NOMO-1 treated with dmso at 0.1 percent for 144 hours (cell line): ENCODE measurements around the gene PPP1R37.
"Not testable (repeated sequence)": the region's sequence is repeated elsewhere in the genome, so short reads cannot be mapped to it uniquely, and the experiment has no call there.

ENCODE experiments used
- DNase-seq: peaks from one replicate; lab custom pipeline; 2025; ENCODE audit not compliant: unreplicated experiment; lab: John Stamatoyannopoulos, UW

Gene PPP1R37

DNA sequence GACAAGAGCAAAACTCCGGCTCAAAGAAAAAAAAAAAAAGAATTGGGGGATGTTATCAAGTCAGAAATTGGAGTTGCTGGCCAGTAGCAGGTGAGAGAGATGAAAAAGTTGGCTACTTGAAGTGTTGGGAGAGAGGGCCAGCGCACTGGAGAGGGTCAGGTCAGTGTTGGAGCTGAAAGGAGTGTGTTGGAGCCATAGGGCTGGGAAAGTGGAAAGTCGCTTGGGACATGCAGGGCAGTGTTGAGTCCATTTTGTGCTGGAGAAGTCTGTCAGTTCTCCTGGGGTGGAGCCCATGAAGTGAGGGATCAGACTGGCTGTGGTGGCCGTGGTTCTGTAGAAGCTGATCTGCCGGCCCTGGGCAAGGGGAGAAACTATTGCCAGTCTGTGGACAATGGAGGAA, 1.7 kb downstream of the PPP1R37 start:
- no peak for DNase-seq

DNA sequence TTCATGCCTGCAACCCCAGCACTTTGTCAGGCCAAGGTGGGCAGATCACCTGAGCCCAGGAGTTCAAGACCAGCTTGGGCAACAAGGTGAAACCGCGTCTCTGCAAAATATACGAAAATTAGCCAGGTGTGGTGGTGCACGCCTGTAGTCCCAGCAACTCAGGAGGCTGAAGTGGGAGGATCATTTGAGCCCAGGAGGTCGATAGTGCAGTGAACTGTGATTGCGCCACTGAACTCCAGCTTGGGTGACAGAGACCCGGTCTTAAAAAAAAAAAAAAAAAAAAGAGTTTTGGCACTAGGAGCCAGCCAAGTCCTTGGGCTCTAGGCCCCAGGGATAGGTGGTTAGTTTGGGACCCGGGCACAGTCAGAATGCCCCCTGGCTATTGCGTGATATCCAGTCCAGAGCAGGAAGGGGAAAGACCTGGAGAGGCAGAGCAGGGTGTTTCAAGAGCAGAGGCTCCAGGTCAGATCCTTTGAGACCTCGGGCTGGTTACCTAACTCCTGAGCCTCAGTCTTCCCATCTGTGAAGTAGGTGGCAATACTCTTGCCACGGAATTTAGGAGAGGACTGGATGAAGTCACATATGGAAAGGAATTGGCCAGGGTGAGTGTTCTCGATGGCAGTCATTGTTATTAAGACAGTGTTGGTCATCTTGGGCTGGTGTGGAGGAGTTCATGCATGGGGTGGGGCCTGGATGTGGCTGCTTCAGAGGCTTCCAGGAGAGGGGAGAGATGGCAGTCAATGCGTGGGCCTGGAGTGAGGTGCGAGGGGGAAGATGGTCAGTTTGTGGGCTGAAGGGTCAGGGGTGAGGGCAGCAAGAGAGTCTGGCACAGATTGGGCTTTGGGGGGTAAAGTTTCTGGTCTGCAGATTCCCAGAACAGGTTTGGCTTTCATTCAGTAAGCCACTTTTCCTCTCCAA, 2.8 kb downstream of the PPP1R37 start:
- DNase-seq = no peak

DNA sequence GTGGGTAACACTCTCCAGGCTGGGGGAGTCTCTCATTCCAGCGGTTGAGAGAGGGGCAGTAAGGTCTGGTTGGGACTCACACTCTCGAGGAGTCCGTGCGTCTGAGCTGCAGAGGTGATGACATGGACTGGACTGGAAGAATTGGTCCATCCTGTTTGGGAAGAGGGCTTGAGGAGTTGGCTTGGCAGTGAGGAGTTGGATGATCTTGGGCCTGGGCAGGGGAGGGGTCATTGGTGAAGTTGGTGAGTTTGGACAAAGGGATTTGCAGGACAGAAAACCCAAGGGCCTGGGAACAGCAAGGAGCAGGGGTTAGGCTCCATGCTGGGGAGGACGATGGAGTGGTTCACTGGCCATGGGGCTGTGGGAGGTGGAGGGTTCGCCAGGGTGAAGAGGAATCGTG, 3.7 kb downstream of the PPP1R37 start:
- no peak for DNase-seq

DNA sequence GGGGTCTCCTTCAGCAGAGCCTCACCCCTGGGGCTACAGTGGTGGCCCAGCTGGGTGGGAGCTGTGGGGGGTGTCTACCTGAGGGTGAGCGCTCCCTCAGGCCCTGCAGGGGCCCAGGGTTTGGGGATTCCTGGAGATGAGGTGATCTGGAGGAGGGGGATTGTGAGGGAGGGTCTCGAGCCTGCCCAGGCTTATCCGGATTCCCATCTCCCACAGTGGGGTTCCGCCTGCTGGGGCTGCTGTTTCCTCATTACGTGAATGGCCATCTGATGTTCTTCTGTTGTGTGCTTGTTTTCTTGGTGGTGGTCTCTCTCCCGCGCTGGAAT, 4.4 kb downstream of the PPP1R37 start:
- no peak for DNase-seq

DNA sequence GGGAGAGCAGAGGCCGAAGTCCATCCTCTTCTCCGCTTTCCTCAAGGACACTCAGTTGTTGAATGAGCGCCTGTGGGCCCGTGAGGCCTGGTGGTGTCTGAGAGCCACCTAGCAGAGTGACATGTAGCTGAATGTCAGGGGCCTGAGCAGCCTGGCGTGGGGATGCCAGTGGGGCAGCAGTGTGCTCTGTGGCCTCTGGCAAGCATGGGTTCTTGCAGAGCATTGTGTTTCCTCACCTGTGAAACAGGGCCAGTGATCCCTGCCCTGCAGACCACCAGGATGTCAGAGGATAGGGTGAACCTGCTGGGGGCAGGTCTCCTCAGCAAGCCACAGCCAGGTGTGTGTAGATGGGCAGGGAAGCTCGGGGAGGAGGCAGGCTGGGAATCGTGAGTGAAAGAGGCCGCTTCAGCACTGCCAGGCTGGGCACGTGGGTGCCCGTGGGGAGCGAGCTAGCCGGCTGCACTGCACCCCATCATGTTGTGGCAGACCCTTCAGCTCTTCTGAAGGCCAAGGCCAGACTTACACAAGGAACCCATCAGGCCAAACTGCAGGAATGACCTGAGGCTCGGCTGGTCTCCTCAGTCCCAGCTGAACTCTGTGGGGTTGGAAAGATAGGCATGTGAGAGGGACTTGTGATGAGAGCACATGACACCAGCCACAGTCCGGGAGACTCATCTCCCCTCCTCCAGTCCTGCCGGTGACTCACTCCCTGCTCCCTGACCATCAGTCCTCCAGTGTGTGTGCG, 5.0 kb downstream of the PPP1R37 start:
- no peak for DNase-seq

DNA sequence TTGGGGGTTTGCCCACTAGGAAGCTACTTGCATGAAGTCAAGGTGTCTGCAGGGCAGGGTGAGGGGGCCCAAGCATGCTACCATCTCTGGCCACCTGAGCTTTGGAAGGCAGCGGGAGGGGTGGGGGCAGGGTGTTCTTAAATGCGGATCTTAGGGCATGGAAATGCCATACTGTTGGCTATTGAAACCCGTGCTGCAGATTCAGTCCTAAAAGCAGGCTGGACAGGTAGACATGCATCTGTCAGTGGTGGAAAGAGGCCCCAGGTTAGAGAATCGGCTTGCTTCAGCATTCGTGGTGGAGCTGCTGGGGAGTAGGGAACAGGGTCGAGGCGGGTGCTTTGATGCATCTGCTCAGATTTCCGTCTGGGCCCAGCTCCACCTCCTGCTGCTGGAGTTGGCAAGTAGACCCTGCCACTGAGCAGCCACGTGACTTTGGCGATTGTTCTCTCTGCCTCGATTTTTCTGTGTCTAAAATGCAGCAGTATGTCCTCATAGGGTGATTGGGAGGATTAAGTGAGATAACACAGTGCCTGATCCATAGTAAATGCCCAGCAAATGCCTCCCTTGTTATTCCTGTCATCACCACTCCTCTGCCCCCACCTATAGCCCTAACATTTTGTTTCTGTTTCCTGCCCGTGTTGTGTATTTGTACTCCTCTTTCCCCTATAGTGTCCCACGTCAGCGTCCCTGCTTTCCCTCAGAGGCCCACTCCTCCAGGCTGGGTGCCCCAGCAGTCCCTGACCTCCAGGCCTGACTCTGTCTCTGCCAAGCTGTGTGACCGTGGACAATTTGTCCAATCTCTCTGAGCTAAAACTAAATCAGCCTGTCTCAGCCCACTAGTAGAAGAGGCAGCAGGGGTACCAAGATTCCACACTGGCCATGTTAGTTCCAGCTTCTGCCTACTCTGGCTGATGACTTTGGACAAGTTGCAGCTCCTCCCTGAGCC, 5.8 kb downstream of the PPP1R37 start:
- no peak for DNase-seq

DNA sequence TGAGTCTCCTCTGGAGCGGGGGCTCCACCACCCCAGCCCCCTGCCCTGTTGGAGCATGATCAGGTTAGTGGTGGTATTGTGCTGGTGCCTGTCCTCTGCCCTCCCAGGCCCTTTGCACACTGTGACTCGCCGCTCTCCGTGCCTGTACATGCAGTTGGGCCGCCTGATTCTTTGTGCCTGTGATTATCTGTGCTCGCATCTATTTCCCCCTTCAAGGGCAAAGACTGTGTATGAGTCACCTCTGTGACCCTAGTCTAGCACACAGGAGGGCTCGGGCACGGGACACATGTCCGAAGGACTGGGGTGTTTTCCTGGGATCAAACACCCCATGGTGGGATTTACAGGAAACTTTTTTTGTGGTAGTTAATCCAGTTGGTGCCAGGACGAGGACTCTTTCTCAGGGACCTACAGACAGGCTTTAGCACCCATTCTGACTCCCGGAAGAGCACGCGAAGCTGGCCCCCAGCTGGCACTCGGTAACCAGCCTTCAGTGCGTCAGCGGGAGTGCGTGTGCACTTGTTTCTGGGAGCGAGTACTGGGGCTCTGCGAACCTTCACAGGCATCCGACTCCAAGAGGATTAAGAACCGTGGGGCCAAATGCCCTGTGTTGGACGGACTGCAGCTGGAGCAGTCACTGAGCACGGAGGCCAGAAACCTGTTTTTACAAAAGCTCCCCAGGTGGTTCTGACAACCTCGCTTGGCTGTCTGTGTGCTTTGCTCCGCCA, 6.7 kb downstream of the PPP1R37 start:
- DNase-seq = no peak

DNA sequence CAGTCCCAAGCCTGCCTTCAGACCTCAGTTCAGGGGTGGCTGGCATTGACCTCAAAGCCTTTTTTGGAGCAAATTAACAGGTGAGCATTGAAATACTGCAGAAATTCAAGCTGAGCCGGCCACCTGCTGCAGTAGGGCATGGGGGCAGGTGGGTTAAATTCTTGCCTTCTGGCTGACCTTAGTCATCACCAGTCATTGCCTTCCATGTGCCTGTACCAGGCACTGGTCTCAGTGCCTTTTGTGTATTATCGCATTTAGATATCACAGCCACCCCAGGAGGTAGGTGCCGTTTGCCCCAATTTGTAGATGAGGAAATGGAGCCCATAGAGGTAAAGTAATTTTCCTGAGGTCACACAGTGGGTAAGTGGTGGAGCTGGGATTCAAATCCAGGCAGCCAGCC, 7.2 kb downstream of the PPP1R37 start:
- no peak for DNase-seq

DNA sequence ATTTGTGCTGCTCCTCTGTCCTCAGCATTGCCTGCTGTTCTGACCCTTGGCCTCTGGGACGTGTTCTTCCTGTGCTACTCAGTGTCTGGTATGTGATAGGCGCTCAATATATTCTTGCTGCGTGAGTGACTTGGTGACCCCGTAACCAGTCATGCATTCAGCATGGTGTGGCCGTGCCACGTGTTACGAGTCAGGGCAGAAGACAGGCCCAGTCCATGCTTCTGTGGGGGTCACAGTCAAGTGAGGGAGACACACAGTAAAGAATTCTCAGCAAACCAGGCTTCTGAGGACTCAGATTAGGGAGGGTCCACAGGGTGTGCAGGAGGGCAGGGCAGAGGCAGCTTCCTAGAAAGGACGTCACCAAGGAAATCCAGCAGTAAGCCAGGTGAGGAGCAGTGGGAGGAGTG, 7.9 kb downstream of the PPP1R37 start:
- no peak for DNase-seq

DNA sequence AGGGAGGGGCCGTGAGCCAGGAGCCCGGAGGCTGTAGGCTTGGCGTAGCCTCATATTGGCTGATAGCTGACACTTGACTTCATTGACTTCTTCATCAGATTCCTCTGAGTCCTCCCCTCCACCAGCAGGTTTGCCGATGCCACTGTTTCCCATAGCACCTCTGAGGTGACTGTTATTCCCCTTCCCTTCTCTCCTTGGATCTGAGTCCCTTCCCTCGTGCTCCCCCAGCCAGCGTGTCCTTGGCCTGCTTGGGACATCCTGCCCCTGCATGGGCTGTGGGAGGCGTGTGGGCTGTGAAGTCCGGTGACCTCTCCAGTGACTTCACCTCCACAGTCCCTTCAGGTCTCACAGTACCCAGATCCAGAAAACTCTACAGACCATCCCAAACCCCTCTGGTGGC, 8.8 kb downstream of the PPP1R37 start:
- DNase-seq = no peak

DNA sequence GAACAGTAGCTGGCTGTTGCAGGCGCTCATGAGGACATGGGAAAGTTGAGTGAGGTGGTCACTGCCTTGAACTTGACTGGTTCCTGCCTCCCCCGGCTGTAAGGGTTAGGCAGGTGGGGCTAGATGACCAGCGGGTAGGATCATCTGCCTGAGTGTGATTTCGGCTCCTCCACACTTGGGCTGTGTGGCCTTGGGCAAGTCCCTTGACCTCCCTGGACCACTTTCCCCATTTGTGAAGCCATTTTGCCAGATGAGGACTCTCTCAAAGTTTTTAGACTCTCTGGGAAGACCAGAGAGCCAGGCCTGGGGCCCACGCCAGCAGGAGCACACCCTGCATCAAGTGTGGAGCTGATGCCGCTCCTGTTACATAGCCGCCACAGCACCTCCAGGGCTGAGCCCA, 9.5 kb downstream of the PPP1R37 start:
- no peak for DNase-seq

DNA sequence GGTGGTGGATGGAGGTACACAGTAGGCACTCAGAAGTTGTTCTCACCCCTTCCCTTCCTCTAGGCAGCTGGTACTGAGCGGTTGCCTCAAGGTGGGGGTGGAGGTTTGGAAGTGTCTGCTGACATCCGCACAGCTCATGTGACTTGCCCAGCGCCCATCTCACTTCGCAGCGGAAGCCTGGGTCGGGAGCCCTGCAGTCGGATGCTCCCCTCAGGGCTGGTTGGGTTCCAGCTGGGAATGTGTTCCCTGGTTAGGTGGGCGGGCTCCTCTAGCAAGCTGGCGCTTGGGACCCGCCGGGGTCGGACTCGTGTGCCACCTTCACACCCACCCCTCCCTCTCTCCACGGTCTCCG, 10.2 kb downstream of the PPP1R37 start:
- DNase-seq = no peak

DNA sequence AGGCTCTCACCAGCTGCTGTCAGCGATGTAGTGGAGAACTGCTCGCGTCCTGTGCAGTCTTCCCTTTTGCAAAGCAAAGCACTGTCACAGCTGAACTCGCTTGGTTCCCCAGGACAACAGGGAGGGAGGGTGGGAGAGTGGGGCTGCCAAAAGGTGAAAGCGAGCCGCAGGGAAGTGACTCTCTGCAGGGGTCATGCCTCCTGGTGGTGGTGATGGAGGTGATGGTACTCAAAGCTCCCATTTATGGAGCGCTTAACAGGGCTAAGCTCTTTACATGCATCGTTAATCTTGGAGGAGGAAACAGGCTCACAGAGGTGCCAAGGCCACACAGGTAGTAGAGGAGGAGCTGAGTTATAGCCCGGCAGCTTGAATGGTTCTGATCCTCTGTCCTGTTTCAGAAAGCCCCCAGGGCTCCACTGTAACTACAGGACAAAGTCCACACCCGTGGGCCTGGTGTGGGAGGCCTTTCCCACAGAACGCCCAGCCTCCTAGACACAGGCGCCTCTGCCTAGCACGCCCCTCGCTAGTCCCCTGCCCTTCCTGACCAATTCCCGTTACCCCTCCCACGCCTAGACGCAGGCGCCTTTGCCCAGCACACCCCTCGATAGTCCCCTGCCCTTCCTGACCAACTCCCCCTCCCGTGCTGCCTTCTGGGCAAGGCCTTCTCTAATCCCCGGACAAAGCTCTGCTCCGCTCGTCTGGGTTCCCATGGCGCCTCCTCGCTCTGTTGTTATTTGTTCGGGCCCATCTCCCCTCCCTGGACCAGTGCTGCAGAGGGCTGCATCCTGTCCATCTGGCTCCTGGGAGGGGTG, 10.7 kb downstream of the PPP1R37 start:
- no peak for DNase-seq

DNA sequence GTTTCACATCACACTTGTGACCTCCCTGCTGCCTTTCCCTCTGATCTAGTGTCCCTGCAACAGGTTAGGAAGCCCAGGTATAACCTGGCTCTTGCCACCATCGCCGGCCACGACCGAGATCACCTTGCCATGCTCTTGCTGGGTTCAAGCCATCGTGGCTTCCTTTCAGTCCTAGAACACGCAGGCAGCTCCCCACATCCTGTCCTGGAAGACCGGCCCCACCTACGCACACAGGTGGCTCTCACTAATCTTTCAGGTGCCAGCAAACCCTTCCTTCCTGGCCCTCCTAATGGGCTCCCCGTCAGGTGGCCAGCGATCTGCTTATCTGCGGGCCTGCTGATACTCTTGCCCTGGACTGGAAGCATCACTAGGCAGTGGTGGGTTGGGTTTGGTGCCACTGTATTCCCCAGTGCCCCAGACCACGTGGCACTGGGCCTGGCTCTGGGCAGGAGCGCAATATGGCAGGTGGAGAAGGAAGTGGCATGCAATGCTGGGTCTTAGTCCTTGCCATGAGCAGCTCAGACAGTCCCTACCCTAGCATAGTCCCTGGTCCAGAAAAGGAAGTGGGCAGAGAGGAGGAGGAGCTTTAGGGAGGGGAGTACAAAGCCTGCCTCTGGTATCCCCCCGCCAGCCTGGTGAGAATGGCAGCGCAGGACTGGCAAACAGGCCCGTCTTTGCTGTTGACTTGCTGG, 11.8 kb downstream of the PPP1R37 start:
- DNase-seq = no peak

DNA sequence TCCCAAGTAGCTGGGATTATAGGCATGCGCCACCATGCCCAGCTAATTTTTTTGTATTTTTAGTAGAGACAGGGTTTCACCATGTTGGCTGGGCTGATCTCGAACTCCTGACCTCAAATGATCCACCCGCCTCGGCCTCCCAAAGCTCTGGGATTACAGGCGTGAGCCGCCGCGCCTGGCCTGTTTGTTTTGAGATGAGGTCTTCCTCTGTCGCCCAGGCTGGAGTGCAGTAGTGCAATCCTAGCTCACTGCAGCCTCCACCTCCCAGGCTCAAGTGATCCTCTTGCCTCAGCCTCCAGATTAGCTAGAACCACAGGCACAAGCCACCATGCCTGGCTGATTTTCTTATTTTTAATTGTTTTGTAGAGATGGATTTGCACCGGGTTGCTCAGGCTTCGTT, 13.4 kb downstream of the PPP1R37 start:
- not testable (repeated sequence) for DNase-seq

DNA sequence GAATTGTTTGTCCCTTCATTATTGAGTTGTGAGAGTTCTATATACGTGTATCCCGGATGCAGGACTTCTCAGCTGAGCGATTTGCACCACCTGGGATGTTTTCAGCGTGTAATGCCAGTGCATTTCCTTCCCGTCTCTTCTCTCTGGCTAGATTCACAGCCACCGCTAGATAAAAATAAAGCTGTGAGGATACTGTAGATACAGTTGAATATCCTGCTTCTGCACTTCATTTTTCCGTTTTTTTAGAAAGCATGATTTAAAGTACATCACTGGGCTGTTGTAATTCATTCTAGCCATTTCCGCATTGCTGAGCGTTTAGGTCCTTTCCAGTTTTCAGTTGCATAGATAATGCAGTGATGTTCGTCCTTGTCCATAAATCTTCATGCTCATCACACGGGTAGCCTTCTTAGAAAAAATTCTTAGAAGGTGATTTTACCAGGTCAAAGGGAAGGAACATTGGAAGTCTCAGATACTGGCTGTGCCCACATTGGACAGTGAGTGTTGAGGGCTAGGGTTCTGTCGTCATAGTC, 14.7 kb downstream of the PPP1R37 start:
- no peak for DNase-seq

DNA sequence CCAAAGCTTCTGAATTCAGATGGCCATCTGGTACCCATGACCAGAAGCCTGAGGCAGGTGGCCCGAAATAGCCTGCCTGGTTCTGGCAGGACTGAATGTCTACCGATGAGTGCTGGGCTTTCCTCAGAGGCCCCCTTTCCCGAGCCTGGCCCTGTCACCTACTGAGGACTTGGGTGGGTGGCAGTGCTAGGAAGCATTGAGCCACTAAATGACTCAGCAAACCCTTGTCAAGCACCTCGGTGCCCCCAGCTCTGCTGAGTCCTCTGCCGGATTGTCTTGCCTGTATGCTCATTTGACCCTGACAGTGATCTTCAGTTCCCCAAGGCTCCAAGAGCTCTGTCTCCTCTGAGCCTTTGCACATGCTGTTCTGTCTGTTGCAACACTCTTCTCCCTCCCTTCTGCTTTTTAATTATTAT, 17.9 kb downstream of the PPP1R37 start:
- DNase-seq = no peak

DNA sequence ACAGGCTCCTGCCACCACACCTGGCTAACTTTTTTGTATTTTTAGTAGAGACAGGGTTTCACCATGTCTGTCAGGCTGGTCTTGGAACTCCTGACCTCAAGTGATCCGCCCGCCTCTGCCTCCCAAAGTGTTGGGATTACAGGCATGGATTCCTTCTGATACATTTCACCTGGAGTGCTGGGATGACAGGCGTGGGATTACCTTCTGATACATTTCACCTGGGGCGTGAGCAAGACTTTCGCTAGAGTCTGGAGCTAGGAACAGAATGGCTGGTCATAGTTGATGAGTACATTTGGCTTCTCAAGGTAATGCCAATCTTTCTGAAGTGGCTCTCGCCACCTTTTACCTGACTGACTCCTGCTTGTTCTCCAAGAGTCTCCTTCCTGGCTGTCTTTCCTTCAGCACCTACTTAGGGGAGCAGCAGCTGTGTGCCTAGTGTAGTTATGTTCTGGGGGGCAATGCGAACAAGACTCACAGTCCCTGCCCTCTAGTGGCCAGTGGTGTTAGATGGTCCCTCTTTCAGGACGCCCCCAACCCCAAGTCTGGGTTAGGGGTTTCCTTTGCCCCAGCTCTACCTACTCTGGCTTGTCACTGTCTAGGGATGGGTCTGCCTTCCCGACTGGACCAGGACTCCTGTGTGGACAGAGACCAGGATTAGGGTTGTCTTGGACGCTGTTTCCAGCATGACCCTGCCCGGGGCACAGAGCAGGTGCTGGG, 19.3 kb downstream of the PPP1R37 start:
- DNase-seq = no peak

DNA sequence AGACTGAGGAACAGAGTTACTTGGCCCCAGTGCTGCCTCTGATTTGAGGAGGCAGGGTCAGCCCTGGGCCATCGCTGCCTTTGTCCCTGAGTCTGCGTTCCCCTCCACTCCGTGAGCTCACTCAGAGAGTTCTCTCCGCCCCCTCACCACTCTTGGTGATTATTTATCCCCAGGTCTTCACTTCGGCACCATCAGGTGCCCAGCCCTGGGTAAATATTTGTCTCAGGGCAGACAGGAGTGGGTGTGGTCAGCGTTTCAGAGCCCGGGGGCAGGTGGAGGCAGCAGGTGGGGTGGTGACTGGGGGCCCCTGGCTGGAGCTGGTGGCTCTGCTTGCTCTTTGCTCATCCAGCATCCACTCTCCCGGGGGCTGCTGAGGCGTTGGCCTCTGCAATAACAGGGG, 20.6 kb downstream of the PPP1R37 start:
- no peak for DNase-seq
